GM12878 (cell line): Measurements from ENCODE around the gene SUGP2. TPM values are rescaled to one million over a fixed set of nuclear protein-coding genes. Genes with fewer than 3 reads are reported as not detected.

Source experiments
- ATAC-seq: fragments of 200-7000 bp; cut with Tn5 transposase; 3 replicates; pipeline ENCODE4 v1.9.1; 2020; ENCODE audit warnings: mild to moderate bottlenecking, moderate library complexity
- BruUV-seq: library from RNA; stranded (reverse); fragments of 400-500 nt; replicated peaks from 2 replicates; lab custom pipeline; 2021; lab: Mats Ljungman, UMichigan
- CTCF ChIA-PET: fragments of 300-600 bp; sonication (Branson Sonifier 250); formaldehyde crosslinking; extraction: SDS; loops from one replicate; lab custom pipeline; 2021; ENCODE audit warnings: inconsistent platforms; lab: Yijun Ruan, JAX
- POLR2A ChIA-PET: fragments of 350-600 bp; formaldehyde crosslinking; extraction: SDS; loops from one replicate; lab custom pipeline; 2021; ENCODE audit warnings: inconsistent platforms; lab: Charles Lee
- RAD21 ChIA-PET: fragments of 300-600 bp; sonication (Branson Sonifier 250); formaldehyde crosslinking; loops from one replicate; lab custom pipeline; 2023; ENCODE audit warnings: antibody characterized with exemption; ENCODE audit not compliant: unreplicated experiment; lab: Charles Lee
- SMC1A ChIA-PET: fragments of 300-600 bp; sonication (Branson Sonifier 250); formaldehyde crosslinking; loops from one replicate; lab custom pipeline; 2023; ENCODE audit not compliant: unreplicated experiment, uncharacterized antibody; lab: Charles Lee
- DNase-seq: peaks from one replicate; pipeline ENCODE4 v3.0.0-alpha.2; 2011; ENCODE audit warnings: low read depth, low spot score
- FAIRE-seq: peaks from 3 replicates; lab custom pipeline; 2011; peaks lifted over from hg19 to GRCh38; lab: Jason Lieb, UNC
- H2AFZ ChIP-seq: 2 replicates; pipeline ENCODE4 v1.6.0; 2011; ENCODE audit warnings: low read depth, low read length, control low read depth; ENCODE audit not compliant: control insufficient read depth
- H3K27ac ChIP-seq: 2 replicates; pipeline ENCODE4 v1.5.1; 2011; ENCODE audit warnings: control low read depth; ENCODE audit not compliant: control insufficient read depth, insufficient read depth
- H3K27me3 ChIP-seq, 2 experiments: replicated peaks in 1 of 2; 2 replicates each; pipeline versions ENCODE4 v1.6.0 to v1.6.1; 2011; ENCODE audit warnings: low read length in 1 of 2; ENCODE audit not compliant: control insufficient read depth in 2 of 2, insufficient read depth in 2 of 2
- H3K36me3 ChIP-seq, 2 experiments: 2 replicates each; pipeline ENCODE4 v1.5.1; 2011; ENCODE audit warnings: low read length in 1 of 2; ENCODE audit not compliant: control insufficient read depth in 2 of 2, insufficient read depth in 2 of 2
- H3K4me1 ChIP-seq: 2 replicates; pipeline ENCODE4 v1.6.1; 2011; ENCODE audit warnings: mild to moderate bottlenecking, low read length, moderate library complexity, mixed read lengths; ENCODE audit not compliant: control insufficient read depth, insufficient read depth
- H3K4me2 ChIP-seq: 2 replicates; pipeline ENCODE4 v1.6.0; 2011; ENCODE audit warnings: control low read depth; ENCODE audit not compliant: control insufficient read depth, insufficient read depth
- H3K4me3 ChIP-seq: fragments of 200-600 bp; sonication (generic); 2 replicates; pipeline ENCODE4 v1.5.1; 2016
- H3K79me2 ChIP-seq: 2 replicates; pipeline ENCODE4 v1.6.0; 2011; ENCODE audit warnings: low read length; ENCODE audit not compliant: control insufficient read depth, insufficient read depth
- H3K9ac ChIP-seq: 2 replicates; pipeline ENCODE4 v1.8.0; 2011; ENCODE audit warnings: low read length, control low read depth, mixed read lengths; ENCODE audit not compliant: control insufficient read depth, insufficient read depth
- H3K9me3 ChIP-seq: replicated peaks from 3 replicates; pipeline ENCODE4 v1.5.1; 2011; ENCODE audit warnings: mild to moderate bottlenecking, low read length; ENCODE audit not compliant: control insufficient read depth, insufficient read depth
- H4K20me1 ChIP-seq: 2 replicates; pipeline ENCODE4 v1.6.0; 2011; ENCODE audit not compliant: control insufficient read depth, insufficient read depth
- MYC ChIP-seq: IDR thresholded peaks from 2 replicates; pipeline ENCODE4 v1.6.1; 2011; ENCODE audit warnings: mild to moderate bottlenecking, low read length, moderate library complexity, inconsistent platforms; ENCODE audit not compliant: insufficient read depth, insufficient replicate concordance, insufficient read length, severe bottlenecking
- NR2C1 ChIP-seq: fragments of 450-650 bp; IDR thresholded peaks from 2 replicates; pipeline ENCODE4 v1.6.1; 2017; ENCODE audit warnings: antibody characterized with exemption, mild to moderate bottlenecking, moderate library complexity
- TCF3 ChIP-seq: IDR thresholded peaks from 2 replicates; pipeline ENCODE4 v1.6.1; 2012; ENCODE audit warnings: low read depth, mild to moderate bottlenecking, low read length, borderline replicate concordance; ENCODE audit not compliant: insufficient read depth
- USF1 ChIP-seq: IDR thresholded peaks from 2 replicates; pipeline ENCODE4 v1.6.1; 2011; ENCODE audit warnings: borderline replicate concordance, low read depth, mild to moderate bottlenecking, moderate library complexity, mixed read lengths, low read length; ENCODE audit not compliant: insufficient read depth; ENCODE audit errors: extremely low read length
- ZBED1 ChIP-seq: IDR thresholded peaks from 2 replicates; pipeline ENCODE4 v1.6.1; 2016; ENCODE audit warnings: borderline replicate concordance
- ZBTB4 ChIP-seq: fragments of 450-650 bp; formaldehyde crosslinking; IDR thresholded peaks from 2 replicates; pipeline ENCODE4 v1.4.0; 2022; ENCODE audit warnings: mild to moderate bottlenecking, moderate library complexity
- ZNF207 ChIP-seq: fragments of 450-650 bp; IDR thresholded peaks from 2 replicates; pipeline ENCODE4 v1.6.1; 2014; ENCODE audit warnings: antibody characterized with exemption, mild to moderate bottlenecking, borderline replicate concordance
- WGBS: methylation state at CpG from one replicate; pipeline ENCODE4 v1.1.6; 2016; ENCODE audit warnings: low lambda C conversion rate; ENCODE audit not compliant: insufficient replicate concordance, insufficient coverage; ENCODE audit errors: missing lambda C conversion rate; 5-methylcytosine and 5-hydroxymethylcytosine counted together
- in situ Hi-C: fragments of 300-500 bp; cut with MboI; formaldehyde crosslinking; loops from 9 replicates; pipeline ENCODE4 v1.14.3; 2018; ENCODE audit warnings: mixed read lengths
- intact Hi-C: fragments of 100-400 bp; cut with micrococcal nuclease; formaldehyde crosslinking; loops from one replicate; pipeline ENCODE4 v1.14.2; 2022; ENCODE audit not compliant: unreplicated experiment
- polyA plus RNA-seq, 11 experiments: library from polyadenylated mRNA; depleted of rRNA in 4 of 11; unstranded in 6 of 11; stranded (reverse) in 5 of 11; fragments of >200 nt; fragmentation: Nextera tagmentation in 4 of 11; fragmentation: Illumina TruSeq in 1 of 11; extraction: Ambion mirVana in 4 of 11; extraction: Trizol in 1 of 11; gene quantifications; 1 replicate in 1 of 11; 2 replicates in 10 of 11; pipeline versions ENCODE4 v1.2.1 to v1.2.3, GENCODE V29; 2011 to 2016; ENCODE audit warnings: inconsistent platforms in 2 of 11, missing spikeins in 2 of 11, low read depth in 1 of 11
- total RNA-seq, 4 experiments: library from RNA; depleted of rRNA in 3 of 4; stranded (reverse); fragments of >200 nt in 3 of 4; fragmentation: Illumina TruSeq in 1 of 4; extraction: Trizol in 1 of 4; gene quantifications; 2 replicates each; pipeline versions ENCODE4 v1.2.1 to v1.2.3, GENCODE V29; 2013 to 2021
- TF ChIP-seq, protein P1 (sequence below): fragments of 450-650 bp; formaldehyde crosslinking; IDR thresholded peaks from 2 replicates; pipeline ENCODE4 v1.5.0; 2022; ENCODE audit warnings: mild to moderate bottlenecking, missing genetic modification characterization
- TF ChIP-seq, protein P2 (sequence below): fragments of 450-650 bp; conservative IDR thresholded peaks from 2 replicates; pipeline ENCODE4 v1.6.1; 2017; ENCODE audit warnings: mild to moderate bottlenecking, moderate library complexity
- TF ChIP-seq, protein P3 (sequence below): IDR thresholded peaks from 2 replicates; pipeline ENCODE4 v1.6.1; 2011; ENCODE audit warnings: low read depth, low read length, improper control_type of control experiment, borderline replicate concordance

The SUGP2 gene
- total and polyA plus RNA-seq, 10 of the 15 experiments (the other 5 are each of a cell fraction or from before 2014, with no cell fraction given), result 15.0 to 120 (median 57.2) TPM

DNA sequence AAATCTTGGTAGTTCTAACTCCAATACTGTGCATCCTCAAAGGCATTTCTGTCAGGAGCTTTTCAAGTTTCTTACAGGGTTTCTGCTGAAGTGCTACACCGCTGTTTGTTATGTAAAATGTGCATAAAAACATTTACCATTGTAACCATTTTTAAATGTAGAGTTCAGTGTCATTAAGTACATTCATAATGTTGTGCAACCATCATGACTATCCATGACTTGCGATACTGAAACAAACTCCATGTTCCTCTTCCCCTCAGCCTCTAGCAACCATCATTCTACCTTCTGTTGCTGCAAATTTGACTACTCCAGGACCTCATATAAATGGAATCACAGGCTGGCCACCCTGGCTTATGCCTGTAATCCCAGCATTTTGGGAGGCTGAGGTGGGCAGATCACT is 16.1 kb upstream of the SUGP2 start (continued):
- TF ChIP-seq ZBTB4 (CRISPR knock-in tag) (no peak), MYC (no peak)
- TF ChIP-seq, protein P1, sequence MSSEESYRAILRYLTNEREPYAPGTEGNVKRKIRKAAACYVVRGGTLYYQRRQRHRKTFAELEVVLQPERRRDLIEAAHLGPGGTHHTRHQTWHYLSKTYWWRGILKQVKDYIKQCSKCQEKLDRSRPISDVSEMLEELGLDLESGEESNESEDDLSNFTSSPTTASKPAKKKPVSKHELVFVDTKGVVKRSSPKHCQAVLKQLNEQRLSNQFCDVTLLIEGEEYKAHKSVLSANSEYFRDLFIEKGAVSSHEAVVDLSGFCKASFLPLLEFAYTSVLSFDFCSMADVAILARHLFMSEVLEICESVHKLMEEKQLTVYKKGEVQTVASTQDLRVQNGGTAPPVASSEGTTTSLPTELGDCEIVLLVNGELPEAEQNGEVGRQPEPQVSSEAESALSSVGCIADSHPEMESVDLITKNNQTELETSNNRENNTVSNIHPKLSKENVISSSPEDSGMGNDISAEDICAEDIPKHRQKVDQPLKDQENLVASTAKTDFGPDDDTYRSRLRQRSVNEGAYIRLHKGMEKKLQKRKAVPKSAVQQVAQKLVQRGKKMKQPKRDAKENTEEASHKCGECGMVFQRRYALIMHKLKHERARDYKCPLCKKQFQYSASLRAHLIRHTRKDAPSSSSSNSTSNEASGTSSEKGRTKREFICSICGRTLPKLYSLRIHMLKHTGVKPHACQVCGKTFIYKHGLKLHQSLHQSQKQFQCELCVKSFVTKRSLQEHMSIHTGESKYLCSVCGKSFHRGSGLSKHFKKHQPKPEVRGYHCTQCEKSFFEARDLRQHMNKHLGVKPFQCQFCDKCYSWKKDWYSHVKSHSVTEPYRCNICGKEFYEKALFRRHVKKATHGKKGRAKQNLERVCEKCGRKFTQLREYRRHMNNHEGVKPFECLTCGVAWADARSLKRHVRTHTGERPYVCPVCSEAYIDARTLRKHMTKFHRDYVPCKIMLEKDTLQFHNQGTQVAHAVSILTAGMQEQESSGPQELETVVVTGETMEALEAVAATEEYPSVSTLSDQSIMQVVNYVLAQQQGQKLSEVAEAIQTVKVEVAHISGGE, result no peak
- TF ChIP-seq, all 136 proteins: peak for 0

GRCh38 chr19:19043881-19044280 is 10.6 kb upstream of the SUGP2 start:
- no peaks in the 10 kb centered on the region for H3K9me3 ChIP-seq
- ATAC-seq (no peak), FAIRE-seq (no peak), DNase-seq (no peak)
- H4K20me1 ChIP-seq, result no peaks in the 10 kb centered on the region
- no peak overlapping the region for H3K4me3 ChIP-seq
- H2AFZ ChIP-seq, result no peak overlapping the region
- H3K27me3 ChIP-seq, result no peaks in the 10 kb centered on the region
- ChIA-PET RAD21 (no interaction called here), CTCF (interaction anchor here (1.1 kb wide), 1 partner anchor 22 kb away, joined by 3 read pairs; no protein-coding TSS in a partner anchor), POLR2A (no interaction called here), SMC1A (no interaction called here)
- H3K9ac ChIP-seq, result no peak overlapping the region
- peaks cover 2% of the 10 kb centered on the region; the same call in 1 of the 2 replicates for H3K79me2 ChIP-seq
- intact Hi-C loops, result no loop called here
- H3K36me3 ChIP-seq, result peaks cover 4 to 18% of the 10 kb centered on the region in 2 experiments; a peak in 3 of 4 replicates
- H3K27ac ChIP-seq, result no peak overlapping the region
- no peaks in the 10 kb centered on the region for H3K4me1 ChIP-seq
- in situ Hi-C loops, result no loop called here
- 97% methylated on average over 6 of the region's 6 CpGs for WGBS
- no TSS peak for BruUV-seq
- no peak overlapping the region for H3K4me2 ChIP-seq
- no peak for TF ChIP-seq ZBED1
- TF ChIP-seq, protein P2, sequence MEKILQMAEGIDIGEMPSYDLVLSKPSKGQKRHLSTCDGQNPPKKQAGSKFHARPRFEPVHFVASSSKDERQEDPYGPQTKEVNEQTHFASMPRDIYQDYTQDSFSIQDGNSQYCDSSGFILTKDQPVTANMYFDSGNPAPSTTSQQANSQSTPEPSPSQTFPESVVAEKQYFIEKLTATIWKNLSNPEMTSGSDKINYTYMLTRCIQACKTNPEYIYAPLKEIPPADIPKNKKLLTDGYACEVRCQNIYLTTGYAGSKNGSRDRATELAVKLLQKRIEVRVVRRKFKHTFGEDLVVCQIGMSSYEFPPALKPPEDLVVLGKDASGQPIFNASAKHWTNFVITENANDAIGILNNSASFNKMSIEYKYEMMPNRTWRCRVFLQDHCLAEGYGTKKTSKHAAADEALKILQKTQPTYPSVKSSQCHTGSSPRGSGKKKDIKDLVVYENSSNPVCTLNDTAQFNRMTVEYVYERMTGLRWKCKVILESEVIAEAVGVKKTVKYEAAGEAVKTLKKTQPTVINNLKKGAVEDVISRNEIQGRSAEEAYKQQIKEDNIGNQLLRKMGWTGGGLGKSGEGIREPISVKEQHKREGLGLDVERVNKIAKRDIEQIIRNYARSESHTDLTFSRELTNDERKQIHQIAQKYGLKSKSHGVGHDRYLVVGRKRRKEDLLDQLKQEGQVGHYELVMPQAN, result no peak
- no peak for TF ChIP-seq USF1
- no peak for TF ChIP-seq MYC
- TF ChIP-seq, protein P3, sequence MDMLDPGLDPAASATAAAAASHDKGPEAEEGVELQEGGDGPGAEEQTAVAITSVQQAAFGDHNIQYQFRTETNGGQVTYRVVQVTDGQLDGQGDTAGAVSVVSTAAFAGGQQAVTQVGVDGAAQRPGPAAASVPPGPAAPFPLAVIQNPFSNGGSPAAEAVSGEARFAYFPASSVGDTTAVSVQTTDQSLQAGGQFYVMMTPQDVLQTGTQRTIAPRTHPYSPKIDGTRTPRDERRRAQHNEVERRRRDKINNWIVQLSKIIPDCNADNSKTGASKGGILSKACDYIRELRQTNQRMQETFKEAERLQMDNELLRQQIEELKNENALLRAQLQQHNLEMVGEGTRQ, result no peak
- no peak for TF ChIP-seq NR2C1
- TF ChIP-seq ZNF207, result no peak
- TF ChIP-seq TCF3, result no peak
